ENCODE measurements around the gene LAMA4.

LAMA4 gene

DNA sequence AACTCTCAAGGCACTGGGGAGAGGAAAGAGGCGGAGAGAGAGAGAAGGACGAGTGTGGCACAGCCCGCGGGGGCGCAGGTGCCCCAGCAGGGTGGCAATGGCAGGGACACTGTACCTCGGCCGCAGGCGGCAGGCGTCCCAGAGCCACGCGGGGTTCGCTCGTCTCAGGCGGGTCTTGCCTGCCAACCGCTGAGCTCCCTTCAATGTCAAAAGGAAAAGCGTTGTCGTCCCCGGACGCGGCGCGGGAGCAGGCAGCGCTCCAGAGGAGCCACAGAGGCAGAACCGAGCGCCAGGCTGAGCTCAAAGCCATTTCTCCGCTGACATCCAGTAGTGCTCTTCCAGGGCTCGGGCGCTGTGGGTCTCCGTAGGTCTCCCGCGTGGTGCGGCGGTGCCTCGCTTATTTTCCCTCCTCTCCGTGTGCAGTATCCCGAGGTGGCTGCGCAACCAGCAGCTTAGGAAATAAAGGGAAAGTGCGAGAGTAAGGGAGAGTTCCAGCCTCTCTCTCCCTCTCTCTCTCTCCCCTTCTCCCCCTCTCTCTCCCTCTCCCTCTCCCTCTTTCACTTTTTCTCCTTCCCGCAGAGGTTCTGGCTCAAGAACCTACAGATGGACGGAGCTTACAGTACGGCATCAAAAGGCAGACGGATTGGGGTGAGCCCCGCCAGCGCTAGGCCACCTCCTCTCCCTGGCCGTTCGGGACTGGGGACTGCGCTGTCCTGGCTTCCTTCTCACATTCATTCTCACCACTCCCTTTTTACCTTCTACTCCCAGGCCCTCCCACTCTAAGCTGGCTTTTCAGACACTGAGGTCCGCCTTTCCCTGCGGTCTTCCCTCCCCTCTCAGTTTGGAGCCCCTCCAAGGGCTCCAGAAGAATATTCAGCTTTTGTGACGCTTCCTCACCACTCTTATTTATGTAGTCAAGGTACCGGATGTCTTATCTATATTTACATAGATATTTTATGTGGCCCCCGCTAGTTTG is at the start of gene LAMA4:
Gene LAMA4 (minus strand): TSS at position 727 of the 976 bp plus-strand sequence. CDS start 417 bp downstream, at position 310.
- no peak for DNase-seq (ENCODE audit: low read depth in 2 of 3, low spot score in 2 of 3)

DNA sequence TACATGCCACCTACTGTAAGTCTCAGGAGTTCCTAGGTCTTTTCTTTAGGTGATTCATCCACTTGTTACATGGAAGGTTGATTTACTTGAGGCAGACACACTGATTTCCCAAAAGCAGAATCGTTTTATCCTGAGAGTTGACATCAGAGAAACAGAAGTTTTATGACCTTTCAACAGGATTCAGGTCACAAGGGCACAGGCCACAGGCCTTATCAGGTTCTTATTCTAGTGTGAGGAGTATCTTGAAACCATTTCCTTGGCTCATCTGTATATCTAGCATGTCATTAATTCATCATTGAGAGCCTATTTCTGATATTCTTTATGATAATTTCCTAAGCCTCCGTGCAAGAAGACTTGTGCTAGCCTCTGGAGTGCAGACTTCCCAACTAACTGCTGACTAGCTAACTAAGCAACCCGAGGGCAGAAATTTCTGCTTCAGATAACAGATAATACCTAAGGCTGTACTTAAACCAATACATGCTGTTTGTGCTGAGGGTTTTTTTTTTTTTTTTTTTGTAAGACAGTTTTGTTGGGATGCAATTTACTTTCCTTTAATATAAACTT is 47.9 kb upstream of the LAMA4 start:
- no peak for DNase-seq (ENCODE audit: low read depth in 2 of 3, low spot score in 2 of 3)

DNA sequence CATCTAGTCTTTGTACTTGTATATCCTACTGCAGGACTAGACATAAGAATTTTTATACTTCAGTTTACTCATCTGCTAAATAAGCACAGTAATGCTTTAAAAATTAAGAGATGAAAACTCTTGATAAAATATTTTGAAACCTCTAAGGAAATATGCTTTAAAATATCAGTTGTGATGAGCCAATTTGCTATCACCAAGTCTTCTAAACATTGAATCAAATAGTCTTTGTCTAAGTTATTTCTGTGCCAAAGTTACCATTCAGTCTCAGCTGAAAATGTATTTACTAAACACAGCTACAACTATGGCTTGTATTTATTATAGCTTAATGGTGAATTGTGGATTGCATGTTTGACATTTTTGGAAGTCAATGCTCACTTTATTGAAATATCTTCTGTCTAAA is 46.5 kb upstream of the LAMA4 start:
- no peak for DNase-seq (ENCODE audit: low read depth in 2 of 3, low spot score in 2 of 3)

DNA sequence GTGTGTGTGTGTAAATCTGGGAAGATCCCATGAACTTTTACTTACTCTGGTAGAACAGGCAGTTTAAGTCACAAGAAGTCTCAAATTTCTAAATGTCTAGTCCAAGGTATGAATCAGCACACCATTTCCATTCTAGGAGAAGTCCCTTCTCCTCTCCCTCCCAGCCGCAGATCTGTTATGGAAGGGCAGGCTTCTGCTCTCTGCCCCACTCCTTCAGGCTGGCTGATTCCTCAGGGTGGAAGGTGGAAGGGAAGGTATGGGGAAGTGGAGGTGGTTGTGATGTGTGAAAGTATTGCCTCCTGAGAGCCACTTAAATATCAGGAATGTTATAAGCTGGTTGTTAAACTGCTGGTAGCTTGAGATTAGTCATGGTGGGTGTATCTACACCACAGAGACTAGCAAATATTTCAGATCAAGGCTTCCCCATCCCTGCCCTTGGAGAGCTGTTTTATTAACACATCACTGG is 44.5 kb upstream of the LAMA4 start:
- DNase-seq (ENCODE audit: low read depth in 2 of 3, low spot score in 2 of 3), result no peak

- DNase-seq (ENCODE audit: low read depth in 2 of 3, low spot score in 2 of 3), result no peak
Observed at GRCh38 chr6:112298021-112298745, 43.8 kb upstream of the LAMA4 start.

- DNase-seq (ENCODE audit: low read depth in 2 of 3, low spot score in 2 of 3), result no peak
Observed at GRCh38 chr6:112296694-112297093, 42.3 kb upstream of the LAMA4 start.

DNA sequence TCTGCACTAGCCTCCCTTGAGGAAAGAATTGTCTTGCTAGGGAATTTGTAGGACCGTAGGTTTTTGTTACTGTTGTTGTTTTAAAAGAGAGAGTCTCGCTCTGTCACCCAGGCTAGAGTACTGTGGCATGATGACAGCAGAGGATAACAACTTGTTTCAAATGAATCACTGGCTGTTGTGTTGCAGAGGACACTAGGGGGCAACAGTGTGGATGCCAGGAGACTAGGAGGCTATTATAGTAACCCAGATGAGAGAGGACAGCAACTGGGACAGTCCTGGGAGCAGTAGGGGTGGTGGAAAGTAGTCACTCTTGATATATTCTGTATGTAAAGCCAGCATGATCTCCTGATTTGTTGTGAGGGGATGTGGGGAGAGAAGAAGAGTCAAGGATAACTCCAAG is 41.8 kb upstream of the LAMA4 start:
- DNase-seq (ENCODE audit: low read depth in 2 of 3, low spot score in 2 of 3), result no peak

DNA sequence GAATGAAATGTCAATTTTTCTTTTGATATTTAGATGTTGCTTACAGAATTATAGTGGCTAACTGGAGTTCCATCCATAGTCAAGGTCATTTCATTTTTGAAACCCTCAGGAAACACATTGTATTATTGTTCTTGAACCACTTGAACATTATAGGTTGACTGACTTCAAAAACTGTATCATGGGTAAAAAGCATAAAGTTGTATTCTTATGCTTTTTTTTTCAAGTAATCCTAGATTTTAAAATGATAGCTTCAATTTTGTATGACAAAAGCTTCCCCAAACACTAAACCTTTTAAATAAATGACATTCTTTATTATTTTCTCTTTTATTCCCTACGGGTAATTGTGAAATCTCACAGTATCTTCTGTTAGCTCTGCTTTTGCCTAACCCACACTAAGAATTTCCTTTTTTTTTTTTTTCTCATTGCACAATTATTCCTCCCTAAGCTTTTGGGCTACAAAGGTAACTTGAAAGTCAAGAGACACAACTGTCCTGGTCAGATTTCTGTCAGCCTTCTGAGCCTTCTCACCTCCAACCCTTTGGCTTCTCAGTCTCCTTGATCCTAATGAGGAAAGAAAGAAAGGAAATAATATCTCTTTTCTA is 36.9 kb upstream of the LAMA4 start:
- no peak for DNase-seq (ENCODE audit: low read depth in 2 of 3, low spot score in 2 of 3)

GRCh38 chr6:112289038-112289566 is 34.7 kb upstream of the LAMA4 start:
- no peak for DNase-seq (ENCODE audit: low read depth in 2 of 3, low spot score in 2 of 3)

- DNase-seq (ENCODE audit: low read depth in 2 of 3, low spot score in 2 of 3), result no peak
Observed at GRCh38 chr6:112288475-112288874, 34.1 kb upstream of the LAMA4 start.

- DNase-seq (ENCODE audit: low read depth in 2 of 3, low spot score in 2 of 3), result no peak
Observed at GRCh38 chr6:112287577-112288225, 33.3 kb upstream of the LAMA4 start.

- DNase-seq (ENCODE audit: low read depth in 2 of 3, low spot score in 2 of 3), result no peak
Observed at GRCh38 chr6:112286500-112287144, 32.3 kb upstream of the LAMA4 start.

DNA sequence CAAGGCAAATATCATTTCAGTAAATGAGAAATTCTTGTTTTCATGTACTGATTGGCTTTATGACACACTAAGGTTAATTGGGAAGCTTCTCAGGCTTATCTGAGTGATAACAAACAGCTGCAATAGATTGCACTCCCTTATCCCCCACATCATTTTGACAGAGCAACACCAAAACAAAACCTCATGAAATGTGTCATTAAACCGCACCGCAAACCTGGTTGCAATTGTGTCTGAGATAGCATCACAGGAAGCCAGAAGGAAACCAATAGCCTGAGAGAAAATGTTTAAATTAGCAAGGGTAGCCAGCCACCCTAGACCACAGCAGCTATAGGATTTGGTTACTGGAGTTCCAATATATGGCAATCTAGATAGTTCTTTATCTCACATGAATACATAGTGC is 31.6 kb upstream of the LAMA4 start:
- peak in 2 of 3 experiments; percentile 22 to 31 for DNase-seq (ENCODE audit: low read depth in 2 of 3, low spot score in 2 of 3)

DNA sequence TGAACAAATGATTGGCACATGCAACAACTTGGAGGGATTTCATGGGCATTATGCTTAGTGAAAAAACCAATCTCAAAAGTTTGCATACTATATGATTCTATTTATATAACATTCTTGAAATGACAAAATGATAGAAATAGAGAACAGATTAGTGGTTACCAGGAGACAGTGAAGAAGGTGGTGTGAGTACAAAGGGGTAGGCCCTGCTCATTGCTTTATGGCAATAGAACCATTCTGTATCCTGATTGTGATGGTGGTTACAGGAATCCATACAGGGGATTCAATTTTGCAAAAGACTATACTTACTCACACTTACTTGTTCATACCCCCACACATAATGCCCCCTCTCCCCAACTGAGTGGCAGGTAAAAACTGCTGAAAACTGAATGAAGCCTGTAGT is 30.2 kb upstream of the LAMA4 start:
- no peak for DNase-seq (ENCODE audit: low read depth in 2 of 3, low spot score in 2 of 3)

DNA sequence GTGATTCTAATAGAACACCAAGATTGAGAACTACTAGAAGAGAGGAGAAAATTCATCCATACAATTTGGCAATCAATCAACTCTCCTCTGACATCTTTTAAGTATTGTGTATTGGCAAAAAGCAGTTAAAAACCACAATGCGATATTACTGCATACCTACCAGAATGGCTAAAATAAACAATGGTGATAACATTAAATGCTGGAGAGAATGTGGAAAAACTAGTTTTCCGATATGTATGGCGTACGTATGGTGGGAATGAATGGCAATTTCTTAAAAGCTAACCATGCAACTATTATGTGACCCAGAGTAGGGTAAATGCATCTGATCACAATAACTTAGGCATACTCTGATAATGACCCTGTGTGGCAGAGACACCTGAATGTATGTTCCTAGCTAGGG is 29.3 kb upstream of the LAMA4 start:
- DNase-seq (ENCODE audit: low read depth in 2 of 3, low spot score in 2 of 3), result no peak

- DNase-seq (ENCODE audit: low read depth in 2 of 3, low spot score in 2 of 3), result no peak
Observed at GRCh38 chr6:112281821-112282615, 27.7 kb upstream of the LAMA4 start.

GRCh38 chr6:112279031-112279935 is 24.9 kb upstream of the LAMA4 start:
- no peak for DNase-seq (ENCODE audit: low read depth in 2 of 3, low spot score in 2 of 3)

DNA sequence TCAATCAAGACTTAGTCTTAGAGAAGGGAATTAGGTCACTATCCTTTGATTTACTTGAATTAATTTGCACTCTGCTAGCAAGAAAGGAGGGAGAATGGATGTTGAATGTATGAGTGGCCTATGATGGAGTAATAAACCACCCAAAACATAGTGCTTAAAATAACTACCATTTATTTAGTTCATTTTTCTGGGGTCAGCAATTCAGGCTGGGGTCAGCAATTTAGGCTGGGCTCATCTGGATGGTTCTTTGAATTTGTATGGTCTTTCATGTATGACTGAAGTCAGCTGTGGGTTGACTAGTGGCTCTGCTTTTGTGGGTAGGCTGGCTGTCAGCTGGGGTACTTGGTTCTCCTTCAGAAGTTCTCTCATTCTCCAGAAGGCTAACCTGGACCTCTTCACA is 21.0 kb upstream of the LAMA4 start:
- DNase-seq (ENCODE audit: low read depth in 2 of 3, low spot score in 2 of 3), result no peak
